AG09319 (cell line): Measurements from ENCODE around the gene TP53BP1.

ENCODE experiments used
- DNase-seq: peaks from one replicate; pipeline ENCODE4 v3.0.0-alpha.2; 2010; ENCODE audit warnings: low read depth; ENCODE audit errors: extremely low read depth
- TF ChIP-seq, protein P1 (sequence below): IDR thresholded peaks from 2 replicates; pipeline ENCODE4 v1.5.1; 2011; ENCODE audit warnings: low read depth, mild to moderate bottlenecking, inconsistent platforms, low read length, moderate library complexity

TP53BP1 gene

DNA sequence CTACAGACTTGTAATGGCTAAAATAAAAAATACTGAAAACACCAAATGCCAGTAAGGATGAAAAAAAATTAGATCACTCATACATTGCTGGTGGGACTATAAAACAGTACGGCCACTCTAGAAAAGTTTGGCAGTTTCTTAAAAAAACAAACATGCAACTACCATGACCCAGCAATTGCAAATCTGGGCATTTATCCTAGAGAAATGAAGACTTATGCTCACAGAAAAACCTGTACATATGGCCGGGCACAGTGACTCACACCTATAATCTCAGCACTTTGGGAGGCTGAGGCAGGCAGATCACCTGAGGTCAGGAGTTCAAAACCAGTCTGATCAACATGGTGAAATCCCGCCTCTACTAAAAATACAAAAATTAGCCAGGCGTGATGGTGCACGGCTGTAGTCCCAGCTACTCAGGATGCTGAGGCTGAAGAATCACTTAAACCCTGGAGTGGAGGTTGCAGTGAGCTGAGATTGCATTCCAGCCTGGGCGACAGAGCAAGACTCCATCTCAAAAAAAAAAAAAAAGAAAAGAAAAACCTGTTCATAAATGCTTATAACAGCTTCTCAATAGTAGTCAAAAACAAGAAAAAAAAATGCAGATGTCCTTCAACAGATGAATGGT, 5.6 kb downstream of the TP53BP1 start:
- TF ChIP-seq, protein P1, sequence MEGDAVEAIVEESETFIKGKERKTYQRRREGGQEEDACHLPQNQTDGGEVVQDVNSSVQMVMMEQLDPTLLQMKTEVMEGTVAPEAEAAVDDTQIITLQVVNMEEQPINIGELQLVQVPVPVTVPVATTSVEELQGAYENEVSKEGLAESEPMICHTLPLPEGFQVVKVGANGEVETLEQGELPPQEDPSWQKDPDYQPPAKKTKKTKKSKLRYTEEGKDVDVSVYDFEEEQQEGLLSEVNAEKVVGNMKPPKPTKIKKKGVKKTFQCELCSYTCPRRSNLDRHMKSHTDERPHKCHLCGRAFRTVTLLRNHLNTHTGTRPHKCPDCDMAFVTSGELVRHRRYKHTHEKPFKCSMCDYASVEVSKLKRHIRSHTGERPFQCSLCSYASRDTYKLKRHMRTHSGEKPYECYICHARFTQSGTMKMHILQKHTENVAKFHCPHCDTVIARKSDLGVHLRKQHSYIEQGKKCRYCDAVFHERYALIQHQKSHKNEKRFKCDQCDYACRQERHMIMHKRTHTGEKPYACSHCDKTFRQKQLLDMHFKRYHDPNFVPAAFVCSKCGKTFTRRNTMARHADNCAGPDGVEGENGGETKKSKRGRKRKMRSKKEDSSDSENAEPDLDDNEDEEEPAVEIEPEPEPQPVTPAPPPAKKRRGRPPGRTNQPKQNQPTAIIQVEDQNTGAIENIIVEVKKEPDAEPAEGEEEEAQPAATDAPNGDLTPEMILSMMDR: no peak
- no peak for DNase-seq

DNA sequence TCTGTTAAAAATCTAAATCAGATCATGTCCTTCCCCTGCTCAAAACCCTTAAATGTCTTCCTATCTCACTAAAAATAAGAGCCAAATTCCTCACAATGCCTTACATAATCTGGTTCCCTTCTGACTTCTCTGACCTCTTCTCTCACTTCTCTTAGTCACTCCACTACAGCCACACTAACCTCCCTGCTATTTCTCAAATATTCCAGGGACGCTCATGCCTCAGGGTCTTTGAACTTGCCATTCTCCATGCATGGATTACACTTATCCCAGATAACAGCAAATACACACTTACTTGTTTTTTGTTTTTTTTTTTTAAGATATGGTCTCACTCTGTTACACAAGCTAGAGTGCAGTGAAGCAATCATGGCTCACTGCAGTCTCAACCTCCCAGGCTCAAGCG, 8.5 kb downstream of the TP53BP1 start:
- DNase-seq: no peak
- TF ChIP-seq, protein P1: no peak

DNA sequence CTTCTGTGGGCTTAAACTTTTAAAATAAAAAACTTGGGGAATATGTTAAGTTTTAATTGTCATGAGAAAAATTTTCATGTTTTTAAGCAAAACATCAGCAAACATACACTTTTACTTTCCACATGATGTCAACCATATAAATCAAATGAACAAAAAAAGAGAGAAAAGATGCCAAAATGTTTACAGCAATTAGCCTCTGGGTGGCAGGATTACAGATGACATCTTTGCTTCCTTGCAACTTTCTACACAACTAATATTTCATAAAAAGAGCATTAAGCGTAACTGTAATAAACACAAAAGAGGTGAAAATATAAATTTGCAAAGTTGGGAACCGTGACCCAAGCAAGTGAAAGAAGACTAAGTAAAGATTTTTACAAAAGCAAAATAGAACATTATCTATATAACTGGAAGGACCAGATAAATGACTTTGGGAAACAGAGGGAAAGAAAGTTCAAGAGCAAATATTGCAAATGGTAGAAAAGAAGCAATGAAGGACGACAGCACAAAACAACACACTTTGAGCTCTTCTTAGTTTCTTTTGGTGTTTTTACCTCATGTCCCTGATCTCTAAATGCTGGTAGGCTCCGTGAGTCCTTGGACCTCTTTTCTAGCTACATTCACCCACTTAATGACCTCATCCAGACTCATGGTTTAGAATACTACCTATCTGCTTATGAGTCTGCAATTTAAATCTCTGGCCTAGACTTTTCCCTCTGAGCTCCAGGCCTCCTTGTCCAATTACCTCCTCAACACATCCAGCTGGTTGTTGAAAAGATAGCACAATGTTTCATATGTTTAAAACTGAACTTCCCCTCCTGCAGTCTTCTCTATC, 9.4 kb downstream of the TP53BP1 start:
- no peak for DNase-seq
- TF ChIP-seq, protein P1: peak; percentile 36

DNA sequence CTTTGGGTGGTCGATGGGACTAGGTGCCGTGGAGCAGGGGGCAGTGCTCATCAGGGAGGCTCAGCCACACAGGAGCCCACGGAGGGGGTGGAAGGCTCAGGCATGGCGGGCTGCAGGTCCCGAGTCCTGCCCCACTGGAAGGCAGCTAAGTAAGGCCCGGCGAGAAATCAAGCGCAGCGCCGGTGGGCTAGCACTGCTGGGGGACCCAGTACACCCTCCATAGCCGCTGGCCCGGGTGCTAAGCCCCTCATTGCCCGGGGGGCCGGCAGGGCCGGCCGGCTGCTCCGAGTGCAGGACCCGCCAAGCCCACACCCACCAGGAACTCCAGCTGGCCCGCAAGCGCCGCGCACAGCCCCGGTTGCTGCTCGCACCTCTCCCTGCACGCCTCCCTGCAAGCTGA, 19.1 kb downstream of the TP53BP1 start:
- TF ChIP-seq, protein P1: no peak
- no peak for DNase-seq

DNA sequence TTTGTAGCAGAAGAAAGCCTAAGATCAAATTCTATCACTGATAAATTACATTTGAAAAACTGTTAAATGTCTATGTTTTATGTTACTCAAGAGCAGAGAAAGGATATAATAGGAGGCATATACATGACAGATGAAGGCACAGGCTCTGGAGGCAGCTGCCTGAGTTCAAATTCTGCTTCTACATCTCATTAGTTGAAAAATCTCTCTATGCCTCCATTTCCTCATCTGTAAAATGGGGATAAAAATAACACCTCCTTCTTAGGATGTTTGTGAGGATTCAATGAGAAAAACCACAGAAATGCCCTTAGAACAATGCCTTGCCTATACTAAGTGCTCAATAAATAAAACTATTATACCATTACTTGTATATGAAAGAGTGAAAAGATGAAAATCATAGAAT, 21.0 kb downstream of the TP53BP1 start:
- TF ChIP-seq, protein P1: no peak
- no peak for DNase-seq

DNA sequence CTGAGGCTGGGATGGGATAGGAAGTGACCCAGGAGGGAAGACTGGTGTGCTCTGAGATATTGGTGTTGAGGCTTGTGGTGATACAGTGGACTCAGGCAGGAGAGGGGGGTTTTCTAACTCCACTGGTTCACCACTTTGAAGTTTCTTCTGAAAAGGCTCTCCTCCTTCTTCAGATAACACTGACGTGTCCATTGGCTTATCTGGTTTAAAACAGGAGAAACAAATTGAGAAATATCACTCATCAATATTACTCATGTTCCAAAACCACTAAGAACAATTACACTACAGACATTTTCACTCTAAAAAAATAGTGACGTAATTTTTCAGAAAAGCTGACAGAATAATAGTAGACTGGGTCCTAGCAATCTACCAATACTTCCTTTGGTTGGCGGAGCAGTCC, 23.1 kb downstream of the TP53BP1 start:
- TF ChIP-seq, protein P1: no peak

DNA sequence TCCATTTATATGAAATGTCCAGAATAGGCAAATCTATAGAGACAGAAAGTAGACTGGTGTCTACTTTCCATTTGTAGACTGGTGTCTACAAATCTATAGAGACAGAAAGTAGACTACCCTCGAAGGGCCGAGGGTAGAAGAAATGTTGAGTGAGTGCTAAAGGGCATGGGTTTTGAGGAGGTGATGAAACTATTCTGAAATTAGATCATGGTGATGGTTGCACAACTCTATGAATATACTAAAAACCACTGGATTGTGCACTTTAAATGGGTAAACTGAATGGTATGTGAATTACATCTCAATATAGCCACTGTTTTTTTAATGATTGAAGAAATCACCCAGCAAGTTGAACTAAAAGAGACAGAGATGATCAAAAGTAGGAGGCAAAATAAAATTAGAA, 27.9 kb downstream of the TP53BP1 start:
- peak; percentile 59 for DNase-seq
- TF ChIP-seq, protein P1: no peak

More for the DNA sequence above, 23.1 kb downstream of the TP53BP1 start:
- no peak for DNase-seq
